ENCODE measurements around the gene NATD1. TPM values are rescaled to one million over a fixed set of nuclear protein-coding genes. Genes with fewer than 3 reads are reported as not detected.

Gene NATD1
- total and polyA plus RNA-seq, 4 donors, result 1.4 to 24.5 (median 2.9) TPM

GRCh38 chr17:21246698-21247097 lies 6.5 kb downstream of the NATD1 start:
- no peaks in the 10 kb centered on the region for H3K27me3 ChIP-seq (ENCODE audit: control insufficient read depth in 4 of 4, insufficient read depth in 4 of 4, low read length in 3 of 4)
- no peak overlapping the region for H3K9ac ChIP-seq (ENCODE audit: low read depth in 1 of 2, low read length in 2 of 2)
- TF ChIP-seq YY1 (IDR thresholded peaks at IDR 0.05) (no peak), EGR1 (IDR thresholded peaks at IDR 0.05; ENCODE audit: low read depth in 2 of 2) (no peak), NR2F2 (IDR thresholded peaks at IDR 0.05) (no peak), FOXA1 (IDR thresholded peaks at IDR 0.05) (no peak), REST (IDR thresholded peaks at IDR 0.05) (no peak), JUND (IDR thresholded peaks at IDR 0.05) (no peak), MAX (IDR thresholded peaks at IDR 0.05) (no peak), RXRA (IDR thresholded peaks at IDR 0.05) (no peak), HNF4G (IDR thresholded peaks at IDR 0.05) (no peak), CTCF (IDR thresholded peaks at IDR 0.05; ENCODE audit: low read depth, low read length, missing input control) (no peak), SP1 (IDR thresholded peaks at IDR 0.05) (no peak), HNF4A (conservative IDR thresholded peaks at IDR 0.05) (no peak), TAF1 (conservative IDR thresholded peaks at IDR 0.05) (no peak), ATF3 (IDR thresholded peaks at IDR 0.05) (no peak), FOXA2 (IDR thresholded peaks at IDR 0.05) (no peak), ZBTB33 (IDR thresholded peaks at IDR 0.05) (no peak), GABPA (IDR thresholded peaks at IDR 0.05 in 1 of 2, conservative IDR thresholded peaks at IDR 0.05 in 1 of 2) (no peak), RAD21 (IDR thresholded peaks at IDR 0.05) (no peak)
- 98% methylated on average over 4 of the region's 4 CpGs for WGBS
- H3K27ac ChIP-seq (ENCODE audit: low read depth in 1 of 2, low read length in 2 of 2), result no peak overlapping the region
- no peaks in the 10 kb centered on the region for H3K9me3 ChIP-seq (ENCODE audit: control insufficient read depth in 4 of 4, low read length in 3 of 4)
- no peak for DNase-seq (ENCODE audit: low spot score)
- peaks cover 0 to 5% (median 0%) of the 10 kb centered on the region in 4 donors for H3K36me3 ChIP-seq (ENCODE audit: control insufficient read depth in 4 of 4, insufficient read depth in 3 of 4, low read depth in 1 of 4, low read length in 3 of 4)
- peaks cover 0 to 5% (median 2%) of the 10 kb centered on the region in 4 donors for H3K4me1 ChIP-seq (ENCODE audit: control insufficient read depth in 4 of 4, insufficient read depth in 4 of 4, low read length in 3 of 4)
- no peak overlapping the region for H3K4me3 ChIP-seq (ENCODE audit: low read depth in 1 of 3, low read length in 3 of 3)

Data from liver (tissue), 9 donors.